ENCODE data around the gene NCOA1. TPM values are rescaled to one million over a fixed set of nuclear protein-coding genes. Genes with fewer than 3 reads are reported as not detected.

NCOA1 gene
- total and polyA plus RNA-seq, 2 experiments from 2014 or later, result 32.5 to 51.7 TPM

GRCh38 chr2:24542269-24542872, 51.3 kb downstream of the NCOA1 start:
- no peak overlapping the region for H3K4me3 ChIP-seq

GRCh38 chr2:24543252-24543651, 52.2 kb downstream of the NCOA1 start:
- Histone ChIP-seq H4K20me1 (ENCODE audit: insufficient read depth, poor library complexity, severe bottlenecking) (no peaks in the 10 kb centered on the region), H3K4me1 (ENCODE audit: insufficient read depth) (peaks cover 7% of the 10 kb centered on the region), H3K36me3 (replicated peaks; ENCODE audit: insufficient read depth, low read depth) (no peaks in the 10 kb centered on the region), H3K27me3 (no peaks in the 10 kb centered on the region), H2AFZ (no peak overlapping the region), H3K79me2 (peaks cover 82% of the 10 kb centered on the region), H3K9me2 (replicated peaks; ENCODE audit: insufficient read depth) (no peaks in the 10 kb centered on the region), H3K27ac (no peak overlapping the region), H3K4me3 (no peak overlapping the region), H3K9me3 (ENCODE audit: low read depth) (peaks cover 11% of the 10 kb centered on the region), H3K4me2 (no peak overlapping the region)
- DNase-seq (ENCODE audit: low spot score), result no peak
- WGBS (ENCODE audit: low lambda C conversion rate, missing lambda C conversion rate), result 82% methylated on average over 2 of the region's 2 CpGs
- TF ChIP-seq EZH2phosphoT487 (IDR thresholded peaks at IDR 0.05; ENCODE audit: low read depth, severe bottlenecking, unreplicated experiment) (no peak), CTCF (IDR thresholded peaks at IDR 0.05; ENCODE audit: poor library complexity) (no peak), EZH2 (IDR thresholded peaks at IDR 0.05; ENCODE audit: borderline replicate concordance) (no peak)

More at GRCh38 chr2:24542269-24542872, 51.3 kb downstream of the NCOA1 start:
- no peak overlapping the region for H3K27ac ChIP-seq
- H3K36me3 ChIP-seq (replicated peaks; ENCODE audit: insufficient read depth, low read depth), result no peaks in the 10 kb centered on the region
- H4K20me1 ChIP-seq (ENCODE audit: insufficient read depth, poor library complexity, severe bottlenecking), result no peaks in the 10 kb centered on the region
- no peak for TF ChIP-seq EZH2 (IDR thresholded peaks at IDR 0.05; ENCODE audit: borderline replicate concordance)
- TF ChIP-seq EZH2phosphoT487 (IDR thresholded peaks at IDR 0.05; ENCODE audit: low read depth, severe bottlenecking, unreplicated experiment), result no peak
- TF ChIP-seq CTCF (IDR thresholded peaks at IDR 0.05; ENCODE audit: poor library complexity), result no peak
- no peak overlapping the region for H3K4me2 ChIP-seq
- peaks cover 86% of the 10 kb centered on the region for H3K79me2 ChIP-seq
- WGBS (ENCODE audit: low lambda C conversion rate, missing lambda C conversion rate), result 97% methylated on average over 3 of the region's 3 CpGs
- no peaks in the 10 kb centered on the region for H3K27me3 ChIP-seq
- H2AFZ ChIP-seq, result no peak overlapping the region
- H3K9me3 ChIP-seq (ENCODE audit: low read depth), result peaks cover 9% of the 10 kb centered on the region
- H3K9me2 ChIP-seq (replicated peaks; ENCODE audit: insufficient read depth), result no peaks in the 10 kb centered on the region
- DNase-seq (ENCODE audit: low spot score), result no peak
- peaks cover 7% of the 10 kb centered on the region for H3K4me1 ChIP-seq (ENCODE audit: insufficient read depth)

GRCh38 chr2:24544456-24545115, 53.5 kb downstream of the NCOA1 start:
- no peaks in the 10 kb centered on the region for H3K9me2 ChIP-seq (replicated peaks; ENCODE audit: insufficient read depth)
- WGBS (ENCODE audit: low lambda C conversion rate, missing lambda C conversion rate), result 100% methylated on average over 1 of the region's 1 CpG
- peaks cover 2% of the 10 kb centered on the region for H3K4me1 ChIP-seq (ENCODE audit: insufficient read depth)
- no peak for TF ChIP-seq EZH2phosphoT487 (IDR thresholded peaks at IDR 0.05; ENCODE audit: low read depth, severe bottlenecking, unreplicated experiment)
- TF ChIP-seq CTCF (IDR thresholded peaks at IDR 0.05; ENCODE audit: poor library complexity), result no peak
- TF ChIP-seq EZH2 (IDR thresholded peaks at IDR 0.05; ENCODE audit: borderline replicate concordance), result no peak
- DNase-seq (ENCODE audit: low spot score), result no peak
- H3K36me3 ChIP-seq (replicated peaks; ENCODE audit: insufficient read depth, low read depth), result no peaks in the 10 kb centered on the region
- no peaks in the 10 kb centered on the region for H3K27me3 ChIP-seq
- no peaks in the 10 kb centered on the region for H4K20me1 ChIP-seq (ENCODE audit: insufficient read depth, poor library complexity, severe bottlenecking)
- H3K4me3 ChIP-seq, result no peak overlapping the region
- peaks cover 11% of the 10 kb centered on the region for H3K9me3 ChIP-seq (ENCODE audit: low read depth)
- no peak overlapping the region for H3K27ac ChIP-seq
- H2AFZ ChIP-seq, result no peak overlapping the region
- H3K79me2 ChIP-seq, result peaks cover 78% of the 10 kb centered on the region
- no peak overlapping the region for H3K4me2 ChIP-seq
